Gastroesophageal sphincter (tissue), 3 donors: ENCODE measurements around the gene TMEM41A.

Experiments used
- CTCF ChIP-seq, 4 experiments: fragments of 200-600 bp in 2 of 4; fragments of 450-650 bp in 2 of 4; sonication (generic) in 1 of 4; IDR thresholded peaks; one replicate each; pipeline ENCODE4 v1.5.1; 2017 to 2019; ENCODE audit warnings: antibody characterized with exemption in 4 of 4, mild to moderate bottlenecking in 2 of 4, moderate library complexity in 2 of 4
- POLR2A ChIP-seq, 2 donors: fragments of 450-650 bp; IDR thresholded peaks; one replicate each; pipeline ENCODE4 v1.6.1; 2017; ENCODE audit warnings: antibody characterized with exemption in 2 of 2, mild to moderate bottlenecking in 2 of 2, moderate library complexity in 1 of 2
- POLR2AphosphoS5 ChIP-seq: sonication (generic); formaldehyde crosslinking; IDR thresholded peaks from one replicate; pipeline ENCODE4 v1.6.1; 2017; ENCODE audit warnings: antibody characterized with exemption

GRCh38 chr3:185502987-185503386, 4.2 kb upstream of the TMEM41A start:
- TF ChIP-seq CTCF (IDR thresholded peaks at IDR 0.05), result no peak
- TF ChIP-seq POLR2A (IDR thresholded peaks at IDR 0.05), result no peak
- no peak for TF ChIP-seq POLR2AphosphoS5
